Measurements from ENCODE around the gene HOXD10. TPM values are rescaled to one million over a fixed set of nuclear protein-coding genes. Genes with fewer than 3 reads are reported as not detected.

Gene HOXD10
- total and polyA plus RNA-seq, 4 donors = not detected

DNA sequence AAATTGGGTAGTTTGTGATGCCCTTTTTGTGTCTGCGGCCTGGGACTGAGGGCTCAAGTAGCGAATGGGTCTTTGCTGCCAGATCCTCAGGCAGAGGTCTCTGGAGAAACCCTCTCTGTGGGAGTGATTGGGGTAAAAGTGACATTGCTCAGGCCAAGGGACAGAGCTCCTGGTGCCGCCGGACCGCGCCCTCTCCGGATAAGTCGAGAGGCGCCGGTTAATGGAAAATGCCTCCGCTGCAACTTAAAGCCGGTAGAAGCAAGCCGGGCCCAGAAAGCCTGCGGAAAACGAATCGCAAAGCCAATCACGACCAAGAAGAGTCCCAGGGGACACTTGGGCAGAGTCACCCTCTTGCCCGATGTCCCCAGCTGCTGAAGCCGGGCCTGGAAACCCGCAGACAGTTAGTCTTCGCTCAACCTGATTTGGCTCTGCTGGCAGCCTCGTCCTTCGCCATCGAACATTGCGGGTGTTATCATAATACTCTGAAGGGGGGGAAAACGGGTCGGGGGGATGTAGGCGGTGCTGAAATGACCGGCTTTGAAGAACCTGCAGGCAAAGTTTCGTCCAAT is 17.3 kb upstream of the HOXD10 start:
- Histone ChIP-seq H3K4me3 (ENCODE audit: low read depth in 1 of 3, low read length in 3 of 3) (no peak overlapping the region), H3K27me3 (ENCODE audit: control insufficient read depth in 4 of 4, insufficient read depth in 4 of 4, low read length in 3 of 4) (peaks cover 7 to 72% (median 36%) of the 10 kb centered on the region in 4 donors), H3K27ac (ENCODE audit: low read depth in 1 of 2, low read length in 2 of 2) (no peak overlapping the region), H3K9ac (ENCODE audit: low read depth in 1 of 2, low read length in 2 of 2) (no peak overlapping the region), H3K36me3 (ENCODE audit: control insufficient read depth in 4 of 4, insufficient read depth in 3 of 4, low read depth in 1 of 4, low read length in 3 of 4) (no peaks in the 10 kb centered on the region), H3K9me3 (ENCODE audit: control insufficient read depth in 4 of 4, low read length in 3 of 4) (peaks cover 0 to 4% (median under 1%) of the 10 kb centered on the region in 4 donors), H3K4me1 (ENCODE audit: control insufficient read depth in 4 of 4, insufficient read depth in 4 of 4, low read length in 3 of 4) (peaks cover 1 to 17% (median 14%) of the 10 kb centered on the region in 4 donors)
- DNase-seq (ENCODE audit: low spot score) = no peak
- TF ChIP-seq, protein P1, sequence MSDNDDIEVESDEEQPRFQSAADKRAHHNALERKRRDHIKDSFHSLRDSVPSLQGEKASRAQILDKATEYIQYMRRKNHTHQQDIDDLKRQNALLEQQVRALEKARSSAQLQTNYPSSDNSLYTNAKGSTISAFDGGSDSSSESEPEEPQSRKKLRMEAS (IDR thresholded peaks at IDR 0.05) = no peak
- TF ChIP-seq GABPA (IDR thresholded peaks at IDR 0.05 in 1 of 2, conservative IDR thresholded peaks at IDR 0.05 in 1 of 2) = no peak
- no peak for TF ChIP-seq HNF4A (conservative IDR thresholded peaks at IDR 0.05)
- no peak for TF ChIP-seq RXRA (IDR thresholded peaks at IDR 0.05)
- no peak for TF ChIP-seq FOXA1 (IDR thresholded peaks at IDR 0.05)
- TF ChIP-seq FOXA2 (IDR thresholded peaks at IDR 0.05) = no peak
- WGBS = 9% methylated on average over 30 of the region's 30 CpGs

DNA sequence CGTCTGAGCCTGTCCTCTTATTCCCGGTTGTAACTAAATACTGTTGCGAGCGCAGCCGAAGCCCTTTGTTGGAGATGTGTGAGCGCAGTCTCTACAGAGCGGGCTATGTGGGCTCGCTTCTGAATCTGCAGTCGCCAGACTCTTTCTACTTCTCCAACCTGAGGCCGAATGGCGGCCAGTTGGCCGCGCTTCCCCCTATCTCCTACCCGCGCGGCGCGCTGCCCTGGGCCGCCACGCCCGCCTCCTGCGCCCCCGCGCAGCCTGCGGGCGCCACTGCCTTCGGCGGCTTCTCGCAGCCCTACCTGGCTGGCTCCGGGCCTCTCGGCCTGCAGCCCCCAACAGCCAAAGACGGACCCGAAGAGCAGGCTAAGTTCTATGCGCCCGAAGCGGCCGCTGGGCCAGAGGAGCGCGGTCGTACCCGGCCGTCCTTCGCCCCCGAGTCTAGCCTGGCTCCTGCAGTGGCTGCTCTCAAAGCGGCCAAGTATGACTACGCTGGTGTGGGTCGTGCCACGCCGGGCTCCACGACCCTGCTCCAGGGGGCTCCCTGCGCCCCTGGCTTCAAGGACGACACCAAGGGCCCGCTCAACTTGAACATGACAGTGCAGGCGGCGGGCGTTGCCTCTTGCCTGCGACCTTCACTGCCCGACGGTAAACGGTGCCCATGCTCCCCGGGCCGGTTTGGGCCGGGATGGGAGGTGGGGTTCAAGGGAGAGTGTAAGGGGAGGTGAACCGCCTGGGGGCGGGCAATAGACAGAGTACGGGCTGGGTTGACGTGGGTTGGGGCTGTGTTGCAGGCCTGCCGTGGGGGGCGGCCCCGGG is 16.6 kb upstream of the HOXD10 start, which contains the start of gene HOXD12:
TSS of gene HOXD12 (plus strand) at position 68 of the 819 bp plus-strand sequence. CDS start at position 75, 7 bp downstream.
- H3K9ac ChIP-seq (ENCODE audit: low read depth in 1 of 2, low read length in 2 of 2) = no peak within 1 kb of the TSS
- H3K4me1 ChIP-seq (ENCODE audit: control insufficient read depth in 4 of 4, insufficient read depth in 4 of 4, low read length in 3 of 4) = peaks cover 1 to 23% (median 14%) of the 10 kb centered on the region in 4 donors
- no peak within 1 kb of the TSS for H3K27ac ChIP-seq (ENCODE audit: low read depth in 1 of 2, low read length in 2 of 2)
- H3K27me3 ChIP-seq (ENCODE audit: control insufficient read depth in 4 of 4, insufficient read depth in 4 of 4, low read length in 3 of 4) = peaks cover 13 to 71% (median 38%) of the 10 kb centered on the region in 4 donors
- TF ChIP-seq, protein P2, sequence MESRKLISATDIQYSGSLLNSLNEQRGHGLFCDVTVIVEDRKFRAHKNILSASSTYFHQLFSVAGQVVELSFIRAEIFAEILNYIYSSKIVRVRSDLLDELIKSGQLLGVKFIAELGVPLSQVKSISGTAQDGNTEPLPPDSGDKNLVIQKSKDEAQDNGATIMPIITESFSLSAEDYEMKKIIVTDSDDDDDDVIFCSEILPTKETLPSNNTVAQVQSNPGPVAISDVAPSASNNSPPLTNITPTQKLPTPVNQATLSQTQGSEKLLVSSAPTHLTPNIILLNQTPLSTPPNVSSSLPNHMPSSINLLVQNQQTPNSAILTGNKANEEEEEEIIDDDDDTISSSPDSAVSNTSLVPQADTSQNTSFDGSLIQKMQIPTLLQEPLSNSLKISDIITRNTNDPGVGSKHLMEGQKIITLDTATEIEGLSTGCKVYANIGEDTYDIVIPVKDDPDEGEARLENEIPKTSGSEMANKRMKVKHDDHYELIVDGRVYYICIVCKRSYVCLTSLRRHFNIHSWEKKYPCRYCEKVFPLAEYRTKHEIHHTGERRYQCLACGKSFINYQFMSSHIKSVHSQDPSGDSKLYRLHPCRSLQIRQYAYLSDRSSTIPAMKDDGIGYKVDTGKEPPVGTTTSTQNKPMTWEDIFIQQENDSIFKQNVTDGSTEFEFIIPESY (IDR thresholded peaks at IDR 0.05) = no peak
- TF ChIP-seq RAD21 (IDR thresholded peaks at IDR 0.05) (no peak), TAF1 (conservative IDR thresholded peaks at IDR 0.05) (no peak), FOXA2 (IDR thresholded peaks at IDR 0.05) (no peak), RXRA (IDR thresholded peaks at IDR 0.05) (no peak), HNF4A (conservative IDR thresholded peaks at IDR 0.05) (no peak), SP1 (IDR thresholded peaks at IDR 0.05) (no peak), YY1 (IDR thresholded peaks at IDR 0.05) (no peak), FOXA1 (IDR thresholded peaks at IDR 0.05) (no peak), JUND (IDR thresholded peaks at IDR 0.05) (no peak), GABPA (IDR thresholded peaks at IDR 0.05 in 1 of 2, conservative IDR thresholded peaks at IDR 0.05 in 1 of 2) (no peak)
- TF ChIP-seq, protein P1 (IDR thresholded peaks at IDR 0.05) = no peak
- no peak within 1 kb of the TSS for H3K4me3 ChIP-seq (ENCODE audit: low read depth in 1 of 3, low read length in 3 of 3)
- H3K9me3 ChIP-seq (ENCODE audit: control insufficient read depth in 4 of 4, low read length in 3 of 4) = peaks cover 0 to 2% (median 0%) of the 10 kb centered on the region in 4 donors
- H3K36me3 ChIP-seq (ENCODE audit: control insufficient read depth in 4 of 4, insufficient read depth in 3 of 4, low read depth in 1 of 4, low read length in 3 of 4) = no peaks in the 10 kb centered on the region
- WGBS = 7% methylated on average over 70 of the region's 70 CpGs
- no peak for DNase-seq (ENCODE audit: low spot score)

DNA sequence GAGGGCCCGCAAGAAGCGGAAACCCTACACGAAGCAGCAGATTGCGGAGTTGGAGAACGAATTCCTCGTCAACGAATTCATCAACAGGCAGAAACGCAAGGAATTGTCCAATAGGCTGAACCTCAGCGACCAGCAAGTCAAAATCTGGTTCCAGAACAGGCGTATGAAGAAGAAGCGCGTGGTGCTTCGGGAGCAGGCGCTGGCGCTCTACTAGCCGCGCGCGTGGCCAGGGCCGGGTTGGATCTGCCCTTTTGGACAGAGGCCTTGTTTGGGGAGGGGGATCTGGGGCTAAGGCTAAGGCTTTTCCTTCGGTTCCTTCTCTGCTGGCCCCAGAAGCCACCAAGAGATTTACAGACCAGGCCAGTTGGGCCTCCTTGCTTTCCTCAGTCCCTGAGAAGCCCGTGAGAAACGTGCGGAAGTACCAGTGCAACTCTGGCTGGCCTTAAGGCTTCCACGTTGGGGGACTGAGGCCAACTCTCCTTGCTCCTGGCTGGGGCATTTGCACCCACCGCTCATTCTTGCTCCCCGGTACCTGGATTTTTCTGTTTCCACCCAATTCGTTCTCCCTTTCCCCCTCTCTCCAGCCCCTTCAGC is 15.9 kb upstream of the HOXD10 start:
- Histone ChIP-seq H3K27ac (ENCODE audit: low read depth in 1 of 2, low read length in 2 of 2) (no peak overlapping the region), H3K27me3 (ENCODE audit: control insufficient read depth in 4 of 4, insufficient read depth in 4 of 4, low read length in 3 of 4) (peaks cover 20 to 76% (median 38%) of the 10 kb centered on the region in 4 donors), H3K9me3 (ENCODE audit: control insufficient read depth in 4 of 4, low read length in 3 of 4) (no peaks in the 10 kb centered on the region), H3K4me1 (ENCODE audit: control insufficient read depth in 4 of 4, insufficient read depth in 4 of 4, low read length in 3 of 4) (peaks cover 1 to 24% (median 14%) of the 10 kb centered on the region in 4 donors), H3K36me3 (ENCODE audit: control insufficient read depth in 4 of 4, insufficient read depth in 3 of 4, low read depth in 1 of 4, low read length in 3 of 4) (no peaks in the 10 kb centered on the region), H3K9ac (ENCODE audit: low read depth in 1 of 2, low read length in 2 of 2) (no peak overlapping the region), H3K4me3 (ENCODE audit: low read depth in 1 of 3, low read length in 3 of 3) (no peak overlapping the region)
- WGBS = 18% methylated on average over 28 of the region's 28 CpGs
- no peak for DNase-seq (ENCODE audit: low spot score)
- TF ChIP-seq, protein P1 (IDR thresholded peaks at IDR 0.05) = no peak
- no peak for TF ChIP-seq FOXA1 (IDR thresholded peaks at IDR 0.05)
- TF ChIP-seq, protein P3, sequence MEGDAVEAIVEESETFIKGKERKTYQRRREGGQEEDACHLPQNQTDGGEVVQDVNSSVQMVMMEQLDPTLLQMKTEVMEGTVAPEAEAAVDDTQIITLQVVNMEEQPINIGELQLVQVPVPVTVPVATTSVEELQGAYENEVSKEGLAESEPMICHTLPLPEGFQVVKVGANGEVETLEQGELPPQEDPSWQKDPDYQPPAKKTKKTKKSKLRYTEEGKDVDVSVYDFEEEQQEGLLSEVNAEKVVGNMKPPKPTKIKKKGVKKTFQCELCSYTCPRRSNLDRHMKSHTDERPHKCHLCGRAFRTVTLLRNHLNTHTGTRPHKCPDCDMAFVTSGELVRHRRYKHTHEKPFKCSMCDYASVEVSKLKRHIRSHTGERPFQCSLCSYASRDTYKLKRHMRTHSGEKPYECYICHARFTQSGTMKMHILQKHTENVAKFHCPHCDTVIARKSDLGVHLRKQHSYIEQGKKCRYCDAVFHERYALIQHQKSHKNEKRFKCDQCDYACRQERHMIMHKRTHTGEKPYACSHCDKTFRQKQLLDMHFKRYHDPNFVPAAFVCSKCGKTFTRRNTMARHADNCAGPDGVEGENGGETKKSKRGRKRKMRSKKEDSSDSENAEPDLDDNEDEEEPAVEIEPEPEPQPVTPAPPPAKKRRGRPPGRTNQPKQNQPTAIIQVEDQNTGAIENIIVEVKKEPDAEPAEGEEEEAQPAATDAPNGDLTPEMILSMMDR (IDR thresholded peaks at IDR 0.05; ENCODE audit: low read depth, low read length, missing input control) = no peak
- no peak for TF ChIP-seq SP1 (IDR thresholded peaks at IDR 0.05)
- no peak for TF ChIP-seq HNF4G (IDR thresholded peaks at IDR 0.05)
- no peak for TF ChIP-seq FOXA2 (IDR thresholded peaks at IDR 0.05)
- TF ChIP-seq, protein P4, sequence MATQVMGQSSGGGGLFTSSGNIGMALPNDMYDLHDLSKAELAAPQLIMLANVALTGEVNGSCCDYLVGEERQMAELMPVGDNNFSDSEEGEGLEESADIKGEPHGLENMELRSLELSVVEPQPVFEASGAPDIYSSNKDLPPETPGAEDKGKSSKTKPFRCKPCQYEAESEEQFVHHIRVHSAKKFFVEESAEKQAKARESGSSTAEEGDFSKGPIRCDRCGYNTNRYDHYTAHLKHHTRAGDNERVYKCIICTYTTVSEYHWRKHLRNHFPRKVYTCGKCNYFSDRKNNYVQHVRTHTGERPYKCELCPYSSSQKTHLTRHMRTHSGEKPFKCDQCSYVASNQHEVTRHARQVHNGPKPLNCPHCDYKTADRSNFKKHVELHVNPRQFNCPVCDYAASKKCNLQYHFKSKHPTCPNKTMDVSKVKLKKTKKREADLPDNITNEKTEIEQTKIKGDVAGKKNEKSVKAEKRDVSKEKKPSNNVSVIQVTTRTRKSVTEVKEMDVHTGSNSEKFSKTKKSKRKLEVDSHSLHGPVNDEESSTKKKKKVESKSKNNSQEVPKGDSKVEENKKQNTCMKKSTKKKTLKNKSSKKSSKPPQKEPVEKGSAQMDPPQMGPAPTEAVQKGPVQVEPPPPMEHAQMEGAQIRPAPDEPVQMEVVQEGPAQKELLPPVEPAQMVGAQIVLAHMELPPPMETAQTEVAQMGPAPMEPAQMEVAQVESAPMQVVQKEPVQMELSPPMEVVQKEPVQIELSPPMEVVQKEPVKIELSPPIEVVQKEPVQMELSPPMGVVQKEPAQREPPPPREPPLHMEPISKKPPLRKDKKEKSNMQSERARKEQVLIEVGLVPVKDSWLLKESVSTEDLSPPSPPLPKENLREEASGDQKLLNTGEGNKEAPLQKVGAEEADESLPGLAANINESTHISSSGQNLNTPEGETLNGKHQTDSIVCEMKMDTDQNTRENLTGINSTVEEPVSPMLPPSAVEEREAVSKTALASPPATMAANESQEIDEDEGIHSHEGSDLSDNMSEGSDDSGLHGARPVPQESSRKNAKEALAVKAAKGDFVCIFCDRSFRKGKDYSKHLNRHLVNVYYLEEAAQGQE (IDR thresholded peaks at IDR 0.05) = no peak
